ENCODE measurements around the gene LRRC74B.
"Not testable (repeated sequence)": the region's sequence is repeated elsewhere in the genome, so short reads cannot be mapped to it uniquely, and the experiment has no call there.

LRRC74B gene

GRCh38 chr22:21077884-21078508, 32.2 kb downstream of the LRRC74B start:
- DNase-seq (ENCODE audit: low spot score), result no peak

GRCh38 chr22:21078916-21079315, 33.2 kb downstream of the LRRC74B start:
- no peak for DNase-seq (ENCODE audit: low spot score)

- no peak for DNase-seq (ENCODE audit: low spot score)
Observed at GRCh38 chr22:21079493-21079892, 33.7 kb downstream of the LRRC74B start.

- no peak for DNase-seq (ENCODE audit: low spot score)
Observed at GRCh38 chr22:21080435-21081137, 34.8 kb downstream of the LRRC74B start.

- no peak for DNase-seq (ENCODE audit: low spot score)
Observed at GRCh38 chr22:21082248-21082647, 36.5 kb downstream of the LRRC74B start.

GRCh38 chr22:21087119-21087518, 41.4 kb downstream of the LRRC74B start:
- DNase-seq (ENCODE audit: low spot score), result no peak

- DNase-seq (ENCODE audit: low spot score), result not testable (repeated sequence)
Observed at GRCh38 chr22:21087926-21088325, 42.2 kb downstream of the LRRC74B start.

GRCh38 chr22:21091220-21091619, 45.5 kb downstream of the LRRC74B start:
- not testable (repeated sequence) for DNase-seq (ENCODE audit: low spot score)

GRCh38 chr22:21092797-21093554, 47.2 kb downstream of the LRRC74B start:
- DNase-seq (ENCODE audit: low spot score), result no peak

- not testable (repeated sequence) for DNase-seq (ENCODE audit: low spot score)
Observed at GRCh38 chr22:21093555-21094137, 47.9 kb downstream of the LRRC74B start.

GRCh38 chr22:21094911-21095772, 49.4 kb downstream of the LRRC74B start:
- no peak for DNase-seq (ENCODE audit: low spot score)

- DNase-seq (ENCODE audit: low spot score), result no peak
Observed at GRCh38 chr22:21095773-21096107, 50.0 kb downstream of the LRRC74B start.

GRCh38 chr22:21096878-21097277, 51.1 kb downstream of the LRRC74B start:
- DNase-seq (ENCODE audit: low spot score), result not testable (repeated sequence)

- DNase-seq (ENCODE audit: low spot score), result no peak
Observed at GRCh38 chr22:21098099-21098671, 52.4 kb downstream of the LRRC74B start.

- DNase-seq (ENCODE audit: low spot score), result no peak
Observed at GRCh38 chr22:21099578-21099977, 53.8 kb downstream of the LRRC74B start.

- DNase-seq (ENCODE audit: low spot score), result no peak
Observed at GRCh38 chr22:21100149-21101032, 54.6 kb downstream of the LRRC74B start.

GRCh38 chr22:21101877-21102638, 56.3 kb downstream of the LRRC74B start:
- no peak for DNase-seq (ENCODE audit: low spot score)

GRCh38 chr22:21102659-21103267, 57.0 kb downstream of the LRRC74B start:
- DNase-seq (ENCODE audit: low spot score), result peak; percentile 73

GRCh38 chr22:21103633-21104032, 57.9 kb downstream of the LRRC74B start:
- DNase-seq (ENCODE audit: low spot score), result no peak
